ENCODE measurements around the gene CSPG4.
"Not testable (repeated sequence)": the region's sequence is repeated elsewhere in the genome, so short reads cannot be mapped to it uniquely, and the experiment has no call there.

CSPG4 gene

GRCh38 chr15:75713338-75713895, 769 bp upstream of the CSPG4 start:
- Histone ChIP-seq H3K4me1 (ENCODE audit: control insufficient read depth in 1 of 2, insufficient read depth in 1 of 2, low read depth in 1 of 2, low read length in 1 of 2) (no peaks in the 10 kb centered on the region), H3K9me3 (no peaks in the 10 kb centered on the region), H3K27me3 (peaks cover 42% of the 10 kb centered on the region), H3K27ac (no peak overlapping the region), H3K36me3 (no peaks in the 10 kb centered on the region), H3K4me3 (ENCODE audit: low read depth in 1 of 2, low read length in 1 of 2) (no peak overlapping the region)
- no peak for TF ChIP-seq CTCF (IDR thresholded peaks at IDR 0.05)

GRCh38 chr15:75711495-75711894, 1.2 kb downstream of the CSPG4 start:
- H3K27ac ChIP-seq; H3K9me3 ChIP-seq; H3K4me1 ChIP-seq (ENCODE audit: control insufficient read depth in 1 of 2, insufficient read depth in 1 of 2, low read depth in 1 of 2, low read length in 1 of 2); H3K4me3 ChIP-seq (ENCODE audit: low read depth in 1 of 2, low read length in 1 of 2); H3K36me3 ChIP-seq: not testable (repeated sequence)
- peaks cover 41% of the 10 kb centered on the region for H3K27me3 ChIP-seq

GRCh38 chr15:75710874-75711273, 1.8 kb downstream of the CSPG4 start:
- not testable (repeated sequence) for H3K4me1 ChIP-seq (ENCODE audit: control insufficient read depth in 1 of 2, insufficient read depth in 1 of 2, low read depth in 1 of 2, low read length in 1 of 2); H3K27ac ChIP-seq; H3K4me3 ChIP-seq (ENCODE audit: low read depth in 1 of 2, low read length in 1 of 2); H3K9me3 ChIP-seq; H3K36me3 ChIP-seq
- peaks cover 41% of the 10 kb centered on the region for H3K27me3 ChIP-seq

GRCh38 chr15:75709458-75709857, 3.2 kb downstream of the CSPG4 start:
- H3K4me1 ChIP-seq (ENCODE audit: control insufficient read depth in 1 of 2, insufficient read depth in 1 of 2, low read depth in 1 of 2, low read length in 1 of 2); H3K9me3 ChIP-seq; H3K4me3 ChIP-seq (ENCODE audit: low read depth in 1 of 2, low read length in 1 of 2); H3K36me3 ChIP-seq; H3K27ac ChIP-seq: not testable (repeated sequence)
- peaks cover 41% of the 10 kb centered on the region for H3K27me3 ChIP-seq

GRCh38 chr15:75706682-75706954, 6.0 kb downstream of the CSPG4 start:
- peaks cover 13% of the 10 kb centered on the region for H3K27me3 ChIP-seq
- H3K27ac ChIP-seq, result no peak overlapping the region
- no peaks in the 10 kb centered on the region for H3K4me1 ChIP-seq (ENCODE audit: control insufficient read depth in 1 of 2, insufficient read depth in 1 of 2, low read depth in 1 of 2, low read length in 1 of 2)
- TF ChIP-seq CTCF (IDR thresholded peaks at IDR 0.05), result no peak
- H3K36me3 ChIP-seq, result no peaks in the 10 kb centered on the region
- no peaks in the 10 kb centered on the region for H3K9me3 ChIP-seq
- no peak overlapping the region for H3K4me3 ChIP-seq (ENCODE audit: low read depth in 1 of 2, low read length in 1 of 2)

GRCh38 chr15:75705854-75706681, 6.6 kb downstream of the CSPG4 start:
- Histone ChIP-seq H3K36me3 (no peaks in the 10 kb centered on the region), H3K4me1 (ENCODE audit: control insufficient read depth in 1 of 2, insufficient read depth in 1 of 2, low read depth in 1 of 2, low read length in 1 of 2) (no peaks in the 10 kb centered on the region), H3K27me3 (peaks cover 10% of the 10 kb centered on the region), H3K9me3 (no peaks in the 10 kb centered on the region), H3K4me3 (ENCODE audit: low read depth in 1 of 2, low read length in 1 of 2) (no peak overlapping the region), H3K27ac (no peak overlapping the region)
- TF ChIP-seq CTCF (IDR thresholded peaks at IDR 0.05), result no peak

- not testable (repeated sequence) for H3K4me3 ChIP-seq (ENCODE audit: low read depth in 1 of 2, low read length in 1 of 2); H3K9me3 ChIP-seq; H3K27ac ChIP-seq; H3K4me1 ChIP-seq (ENCODE audit: control insufficient read depth in 1 of 2, insufficient read depth in 1 of 2, low read depth in 1 of 2, low read length in 1 of 2); H3K36me3 ChIP-seq
- peaks cover 14% of the 10 kb centered on the region for H3K27me3 ChIP-seq
These were observed 7.3 kb downstream of the CSPG4 start for GRCh38 chr15:75705375-75705774.
